SJSA1 (cell line): Measurements from ENCODE around the gene SNX13. TPM values are rescaled to one million over a fixed set of nuclear protein-coding genes. Genes with fewer than 3 reads are reported as not detected.

ENCODE experiments used
- DNase-seq, 2 experiments: peaks; one replicate each; pipeline ENCODE4 v3.0.0-alpha.2; 2015 to 2020; ENCODE audit warnings: low spot score in 2 of 2, low read depth in 1 of 2
- H3K27ac ChIP-seq: fragments of 250-450 bp; sonication (Bioruptor Pico); 2 replicates; pipeline ENCODE4 v1.5.1; 2020; ENCODE audit warnings: mild to moderate bottlenecking, moderate library complexity
- H3K27me3 ChIP-seq: fragments of 250-450 bp; sonication (Bioruptor Pico); replicated peaks from 2 replicates; pipeline ENCODE4 v1.5.1; 2020; ENCODE audit warnings: mild to moderate bottlenecking, moderate library complexity
- H3K36me3 ChIP-seq: fragments of 250-450 bp; sonication (Bioruptor Pico); 2 replicates; pipeline ENCODE4 v1.5.1; 2020; ENCODE audit warnings: mild to moderate bottlenecking
- H3K4me1 ChIP-seq: fragments of 250-450 bp; sonication (Bioruptor Pico); replicated peaks from 2 replicates; pipeline ENCODE4 v1.6.1; 2021; ENCODE audit warnings: mild to moderate bottlenecking
- H3K4me3 ChIP-seq: fragments of 250-450 bp; sonication (Bioruptor Pico); 2 replicates; pipeline ENCODE4 v1.5.1; 2020; ENCODE audit warnings: mild to moderate bottlenecking
- H3K9me3 ChIP-seq: fragments of 250-450 bp; sonication (Bioruptor Pico); replicated peaks from 2 replicates; pipeline ENCODE4 v1.5.1; 2020; ENCODE audit warnings: mild to moderate bottlenecking
- total RNA-seq: library from RNA; depleted of rRNA; stranded (reverse); fragments of >200 nt; shearing (Covaris generic); gene quantifications from 2 replicates; pipeline ENCODE4 v1.2.3, GENCODE V29; 2014; rRNA removed

The SNX13 gene
- total RNA-seq, 1 experiment from 2014 or later, result 36.8 TPM

DNA sequence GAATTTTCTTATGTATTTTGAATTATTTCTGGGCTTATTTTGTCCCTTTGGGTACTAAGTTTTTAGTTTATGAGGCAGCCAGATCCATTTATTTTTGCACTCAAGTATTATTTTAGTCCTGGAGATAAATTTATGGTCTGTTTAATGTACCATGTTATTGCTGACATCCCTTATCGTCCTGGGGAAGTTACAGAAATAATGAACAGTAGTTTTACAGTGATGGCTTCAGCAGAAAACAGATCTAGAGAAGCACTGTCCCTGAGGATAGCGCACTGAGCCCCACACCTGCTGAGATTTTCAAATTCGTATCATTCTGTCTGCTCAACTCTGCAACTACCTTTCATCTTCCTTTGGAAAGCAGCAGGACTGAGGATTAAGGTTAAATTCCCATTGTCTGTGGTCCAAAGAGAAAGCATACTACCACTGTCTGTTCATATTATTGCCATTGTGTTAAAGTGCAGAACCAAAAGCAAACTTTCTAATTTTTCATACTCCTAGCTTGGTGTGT, 168.3 kb downstream of the SNX13 start:
- Histone ChIP-seq H3K27ac (no peak overlapping the region), H3K36me3 (no peaks in the 10 kb centered on the region), H3K9me3 (no peaks in the 10 kb centered on the region), H3K4me3 (no peak overlapping the region), H3K27me3 (peaks cover 3% of the 10 kb centered on the region; the same call in 1 of the 2 replicates), H3K4me1 (no peaks in the 10 kb centered on the region)
- DNase-seq, result no peak

- DNase-seq, result no peak
- Histone ChIP-seq H3K27ac (no peak overlapping the region), H3K4me3 (no peak overlapping the region), H3K9me3 (no peaks in the 10 kb centered on the region), H3K27me3 (peaks cover 3% of the 10 kb centered on the region; the same call in 1 of the 2 replicates), H3K4me1 (no peaks in the 10 kb centered on the region), H3K36me3 (no peaks in the 10 kb centered on the region)
Measured at GRCh38 chr7:17770710-17771375, 169.5 kb downstream of the SNX13 start.

- DNase-seq, result peak; percentile 59 to 60
- no peaks in the 10 kb centered on the region for H3K4me1 ChIP-seq
- H3K27ac ChIP-seq, result no peak overlapping the region
- no peaks in the 10 kb centered on the region for H3K36me3 ChIP-seq
- no peaks in the 10 kb centered on the region for H3K9me3 ChIP-seq
- peaks cover 3% of the 10 kb centered on the region; the same call in 1 of the 2 replicates for H3K27me3 ChIP-seq
- no peak overlapping the region for H3K4me3 ChIP-seq
Measured at GRCh38 chr7:17769918-17770317, 170.4 kb downstream of the SNX13 start.

DNA sequence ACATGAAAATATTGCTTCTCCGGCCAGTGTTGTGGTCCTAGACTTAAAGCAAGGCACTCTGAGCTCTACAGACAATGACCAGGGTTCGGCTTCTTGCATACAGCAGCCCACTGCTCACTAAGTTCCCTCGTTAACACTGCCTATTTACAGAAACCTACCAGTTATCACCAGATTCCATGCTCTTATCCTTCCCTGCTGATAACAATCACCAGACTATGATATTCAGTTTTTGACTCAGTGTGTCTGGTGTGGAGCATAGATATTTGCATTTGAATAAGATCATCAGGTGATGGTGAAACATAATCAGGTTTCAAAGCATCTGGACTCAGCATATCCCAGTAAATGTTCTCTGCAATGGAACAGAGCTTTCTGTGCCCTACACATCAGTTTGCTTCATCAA, 182.3 kb downstream of the SNX13 start:
- Histone ChIP-seq H3K27me3 (no peaks in the 10 kb centered on the region), H3K27ac (no peak overlapping the region), H3K36me3 (no peaks in the 10 kb centered on the region), H3K9me3 (no peaks in the 10 kb centered on the region), H3K4me1 (no peaks in the 10 kb centered on the region), H3K4me3 (no peak overlapping the region)
- DNase-seq, result no peak

GRCh38 chr7:17746020-17746530, 194.2 kb downstream of the SNX13 start:
- Histone ChIP-seq H3K4me1 (no peaks in the 10 kb centered on the region), H3K9me3 (no peaks in the 10 kb centered on the region)
- DNase-seq, result no peak

DNA sequence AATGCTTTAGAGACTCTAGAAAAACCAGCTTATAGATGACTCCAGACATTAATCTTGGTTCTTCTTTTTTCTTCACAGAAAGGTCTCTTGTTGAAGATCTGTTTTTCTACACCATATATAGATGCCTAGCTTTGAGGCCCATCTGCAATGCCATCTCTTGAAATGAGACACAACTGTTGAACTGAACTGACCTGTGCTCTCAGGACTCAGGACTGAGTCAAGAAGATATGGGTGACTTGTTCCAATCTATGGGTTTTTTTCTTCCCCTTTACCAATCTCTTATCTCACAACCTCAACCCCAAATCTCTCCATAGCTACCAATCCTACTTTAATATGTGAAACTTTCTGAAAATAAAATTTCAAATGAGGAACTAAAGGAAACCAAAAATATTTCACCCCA, 194.7 kb downstream of the SNX13 start:
- H3K36me3 ChIP-seq, result no peaks in the 10 kb centered on the region
- H3K9me3 ChIP-seq, result no peaks in the 10 kb centered on the region
- H3K4me1 ChIP-seq, result no peaks in the 10 kb centered on the region
- H3K27ac ChIP-seq, result no peak overlapping the region
- H3K4me3 ChIP-seq, result no peak overlapping the region
- H3K27me3 ChIP-seq, result no peaks in the 10 kb centered on the region
- no peak for DNase-seq

More at GRCh38 chr7:17746020-17746530, 194.2 kb downstream of the SNX13 start:
- Histone ChIP-seq H3K27ac (no peak overlapping the region), H3K36me3 (no peaks in the 10 kb centered on the region), H3K27me3 (no peaks in the 10 kb centered on the region), H3K4me3 (no peak overlapping the region)

DNA sequence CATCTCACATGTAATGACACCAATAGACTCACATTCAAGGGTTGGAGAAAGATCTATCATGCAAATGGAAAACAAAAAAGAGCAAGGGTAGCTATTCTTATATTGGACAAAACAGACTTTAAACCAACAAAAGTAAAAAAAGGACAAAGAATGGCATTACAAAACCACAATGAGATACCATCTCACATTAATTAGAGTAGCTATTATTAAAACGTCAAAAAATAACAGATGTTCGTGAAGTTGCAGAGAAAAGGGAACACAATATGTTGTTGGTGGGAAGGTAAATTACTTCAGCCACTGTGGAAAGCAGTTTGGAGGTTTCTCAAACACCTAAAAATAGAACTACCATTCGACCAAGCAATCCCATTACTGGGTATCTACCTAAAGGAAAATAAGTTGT, 197.0 kb downstream of the SNX13 start:
- H3K27me3 ChIP-seq, result no peaks in the 10 kb centered on the region
- no peaks in the 10 kb centered on the region for H3K36me3 ChIP-seq
- DNase-seq, result no peak
- no peak overlapping the region for H3K4me3 ChIP-seq
- no peaks in the 10 kb centered on the region for H3K4me1 ChIP-seq
- no peaks in the 10 kb centered on the region for H3K9me3 ChIP-seq
- H3K27ac ChIP-seq, result no peak overlapping the region

- DNase-seq, result no peak
- Histone ChIP-seq H3K27ac (no peak overlapping the region), H3K27me3 (no peaks in the 10 kb centered on the region), H3K36me3 (no peaks in the 10 kb centered on the region), H3K9me3 (no peaks in the 10 kb centered on the region), H3K4me1 (no peaks in the 10 kb centered on the region), H3K4me3 (no peak overlapping the region)
Measured at GRCh38 chr7:17741426-17741825, 198.9 kb downstream of the SNX13 start.

Other genes with a start within 250 kb of the SNX13 start
- gene PRPS1L1, start 87.4 kb upstream of the SNX13 start, total RNA-seq, result not detected in 2 replicates